Activated T-cell treated with anti-CD3 and anti-CD28 coated beads for 48 hours (primary cell): ENCODE data around the gene RNF128.
"Not testable (repeated sequence)": the region's sequence is repeated elsewhere in the genome, so short reads cannot be mapped to it uniquely, and the experiment has no call there.

Experiments used
- DNase-seq: peaks from one replicate; pipeline ENCODE4 v3.0.0-alpha.2; 2020; ENCODE audit warnings: low read depth

The RNF128 gene

DNA sequence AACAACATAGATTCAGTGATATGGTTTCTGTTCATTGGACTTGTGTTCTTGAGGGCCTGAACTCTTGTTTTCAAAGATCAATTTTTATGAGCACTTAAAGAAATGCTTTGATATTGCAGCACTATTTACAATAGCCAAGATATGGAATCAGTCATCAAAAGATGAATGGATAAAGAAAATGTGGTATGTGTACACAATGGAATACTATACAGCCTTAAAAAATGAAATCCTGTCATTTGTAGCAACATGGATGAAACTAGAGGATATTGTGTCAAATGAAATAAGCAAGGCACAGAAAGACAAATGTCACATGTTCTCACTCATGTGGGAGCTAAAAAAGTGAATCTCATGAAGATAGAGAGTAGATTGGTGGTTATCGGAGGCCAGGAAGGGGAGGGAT lies 21.9 kb downstream of the RNF128 start:
- DNase-seq: no peak

GRCh38 chrX:106751407-106751806 lies 24.9 kb downstream of the RNF128 start:
- DNase-seq: no peak

- DNase-seq: no peak
These were observed 25.7 kb downstream of the RNF128 start for GRCh38 chrX:106752101-106752678.

DNA sequence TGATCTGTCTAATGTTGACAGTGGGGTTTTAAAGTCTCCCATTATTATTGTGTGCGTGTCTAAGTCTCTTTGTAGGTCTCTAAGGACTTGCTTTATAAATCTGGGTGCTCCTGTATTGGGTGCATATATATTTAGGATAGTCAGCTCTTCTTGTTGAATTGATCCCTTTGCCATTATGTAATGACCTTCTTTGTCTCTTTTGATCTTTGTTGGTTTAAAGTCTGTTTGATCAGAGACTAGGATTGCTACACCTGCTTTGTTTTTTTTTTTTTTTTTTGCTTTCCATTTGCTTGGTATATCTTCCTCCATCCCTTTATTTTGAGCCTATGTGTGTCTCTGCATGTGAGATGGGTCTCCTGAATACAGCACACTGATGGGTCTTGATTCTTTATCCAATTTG lies 42.8 kb downstream of the RNF128 start:
- DNase-seq: not testable (repeated sequence)

- no peak for DNase-seq
These were observed 48.5 kb downstream of the RNF128 start for GRCh38 chrX:106774981-106775380.

- DNase-seq: no peak
These were observed 53.8 kb downstream of the RNF128 start for GRCh38 chrX:106780264-106780663.

DNA sequence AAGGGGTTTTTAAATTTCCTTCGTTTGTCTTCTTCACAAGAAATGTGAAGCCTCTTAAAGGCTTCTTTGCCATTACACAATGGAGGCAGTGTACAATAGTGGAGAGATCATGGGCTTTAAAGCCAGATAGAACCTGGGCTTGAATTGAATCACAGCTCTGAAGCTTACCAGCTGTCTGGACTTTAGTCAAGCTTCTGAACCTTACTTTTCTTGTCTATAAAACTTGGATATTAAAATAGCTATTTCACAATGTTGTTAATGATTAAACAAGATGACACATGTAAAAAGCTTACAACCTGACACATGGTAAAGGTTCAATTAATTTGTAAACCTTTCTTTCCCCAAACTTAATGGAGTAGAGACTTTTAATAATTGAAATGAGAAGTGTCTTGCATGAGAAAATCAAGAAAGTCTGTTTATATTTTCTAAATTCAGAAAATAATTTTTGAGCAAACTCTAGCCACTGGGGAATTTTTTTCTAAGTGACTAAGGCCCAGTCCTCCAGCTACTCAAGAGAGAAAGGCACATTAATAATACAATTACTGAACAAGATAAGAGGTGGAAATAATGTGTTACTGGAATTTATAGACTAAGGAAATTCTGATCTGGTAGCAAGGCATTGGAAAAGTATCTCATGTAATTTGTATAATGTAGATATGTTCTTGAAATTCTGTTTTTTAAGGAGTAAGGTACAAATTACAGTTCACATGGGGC lies 54.3 kb downstream of the RNF128 start:
- DNase-seq: no peak

- DNase-seq: no peak
These were observed 57.2 kb downstream of the RNF128 start for GRCh38 chrX:106783716-106784115.

GRCh38 chrX:106791495-106791894 lies 65.0 kb downstream of the RNF128 start:
- DNase-seq: no peak

DNA sequence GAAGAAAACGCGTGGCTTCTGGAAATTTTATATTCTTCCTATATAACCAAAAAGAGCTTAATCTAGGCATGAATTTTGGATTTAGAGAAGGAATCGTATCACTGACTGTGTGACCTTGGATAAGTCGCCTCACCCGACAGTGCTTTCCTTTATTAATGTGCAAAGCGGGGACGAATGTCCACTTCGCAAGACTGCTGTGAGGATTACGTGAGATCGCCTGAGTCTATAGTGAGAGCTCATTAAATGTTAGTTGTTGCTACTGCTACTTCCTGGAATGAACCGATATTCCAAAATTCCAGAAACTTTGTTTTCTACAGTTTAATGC lies 75.5 kb downstream of the RNF128 start:
- DNase-seq: no peak

DNA sequence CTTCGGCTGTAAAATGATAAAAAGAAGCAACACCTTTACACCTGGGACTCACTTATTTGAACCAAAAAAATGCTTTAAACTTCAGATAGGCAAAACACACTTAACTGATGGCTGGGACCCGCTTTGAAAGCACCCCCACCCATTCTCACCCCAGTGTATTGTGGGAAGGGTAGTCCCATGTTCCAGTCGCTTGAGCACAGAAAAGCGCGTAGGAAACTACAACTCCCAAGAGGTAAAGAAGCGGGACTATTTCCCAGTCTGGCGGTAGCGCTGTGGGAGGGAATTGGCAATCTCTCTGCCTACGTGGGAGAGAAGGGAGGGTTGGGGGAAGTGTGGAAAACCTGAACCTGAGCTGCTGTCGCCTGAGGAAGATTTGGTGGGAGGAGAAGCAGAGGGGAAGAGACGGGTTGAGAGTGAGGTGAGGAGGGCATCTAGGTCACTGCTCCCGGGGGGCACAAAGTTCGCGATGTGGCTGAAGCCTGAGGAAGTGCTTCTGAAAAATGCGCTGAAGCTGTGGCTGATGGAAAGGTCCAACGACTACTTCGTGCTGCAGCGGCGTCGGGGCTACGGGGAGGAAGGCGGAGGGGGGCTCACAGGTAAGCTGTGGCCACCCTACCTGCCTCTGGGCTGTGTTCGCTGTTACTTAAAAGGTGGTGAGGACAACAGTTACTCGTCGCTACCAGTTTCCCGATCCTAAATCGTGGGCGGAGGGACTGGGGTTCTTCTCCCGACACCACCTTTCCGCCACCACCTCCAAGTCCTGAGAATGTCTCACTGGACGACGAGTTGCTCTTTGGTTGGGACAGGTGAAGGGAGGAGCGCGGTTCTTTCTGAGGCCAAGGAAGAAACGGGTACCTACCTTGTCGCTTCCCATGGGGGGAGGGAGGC lies 76.1 kb downstream of the RNF128 start, which contains the start of gene TBC1D8B:
Gene TBC1D8B, plus strand, starts transcription at position 286 of the 888 bp plus-strand sequence. Its CDS starts 181 bp downstream, at position 467.
- DNase-seq: no peak

GRCh38 chrX:106811131-106811910 lies 84.8 kb downstream of the RNF128 start:
- DNase-seq: no peak

- DNase-seq: not testable (repeated sequence)
These were observed 86.4 kb downstream of the RNF128 start for GRCh38 chrX:106812930-106813329.

DNA sequence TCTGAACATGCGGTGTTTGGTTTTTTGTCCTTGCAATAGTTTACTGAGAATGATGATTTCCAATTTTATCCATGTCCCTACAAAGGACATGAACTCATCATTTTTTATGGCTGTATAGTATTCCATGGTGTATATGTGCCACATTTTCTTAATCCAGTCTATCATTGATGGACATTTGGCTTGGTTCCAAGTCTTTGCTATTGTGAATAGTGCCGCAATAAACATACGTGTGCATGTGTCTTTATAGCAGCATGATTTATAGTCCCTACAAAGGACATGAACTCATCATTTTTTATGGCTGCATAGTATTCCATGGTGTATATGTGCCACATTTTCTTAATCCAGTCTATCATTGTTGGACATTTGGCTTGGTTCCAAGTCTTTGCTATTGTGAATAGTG lies 87.6 kb downstream of the RNF128 start:
- DNase-seq: not testable (repeated sequence)
